ENCODE measurements around the gene ZDHHC11B. TPM values are rescaled to one million over a fixed set of nuclear protein-coding genes. Genes with fewer than 3 reads are reported as not detected.

Gene ZDHHC11B
- total and polyA plus RNA-seq, 12 donors: 4.7 to 46.6 (median 10.3) TPM

GRCh38 chr5:760363-761058 lies 24.0 kb downstream of the ZDHHC11B start:
- Histone ChIP-seq H3K4me3 (no peak overlapping the region), H3K36me3 (peaks cover 0 to 17% (median 0%) of the 10 kb centered on the region in 9 donors), H3K9me3 (peaks cover 0 to 4% (median 0%) of the 10 kb centered on the region in 11 donors), H3K27me3 (no peaks in the 10 kb centered on the region), H3K4me1 (peaks cover 23 to 55% (median 38%) of the 10 kb centered on the region in 9 donors), H3K27ac (peak overlapping the region in 3 of 10 donors; percentile 83 to 89 (median 88))
- TF ChIP-seq CTCF (IDR thresholded peaks at IDR 0.05): no peak
- 95 to 97% methylated on average over 24 of the region's 24 CpGs for WGBS, 2 donors
- DNase-seq (no peak), ATAC-seq (no peak)
- intact Hi-C loops (cut with DNase I): no loop called here

- intact Hi-C loops (cut with DNase I): loop anchor here in 8 of 10 donors (2.0 to 10.0 kb wide), 6 partner anchors 67 to 132 kb away; partner anchors contain the start of genes BRD9 (in 1 of the 8), TPPP (in 1 of the 8) and TRIP13 (in 1 of the 8)
- no peaks in the 10 kb centered on the region for H3K27me3 ChIP-seq
- H3K4me1 ChIP-seq: peaks cover 23 to 55% (median 38%) of the 10 kb centered on the region in 9 donors
- no peak for DNase-seq
- peaks cover 0 to 14% (median 0%) of the 10 kb centered on the region in 9 donors for H3K36me3 ChIP-seq
- H3K4me3 ChIP-seq: no peak overlapping the region
- TF ChIP-seq CTCF (IDR thresholded peaks at IDR 0.05): no peak
- 93 to 94% methylated on average over 22 of the region's 22 CpGs for WGBS, 2 donors
- H3K9me3 ChIP-seq: no peaks in the 10 kb centered on the region
- peak overlapping the region in 9 of 10 donors; percentile 73 to 89 (median 83) for H3K27ac ChIP-seq
- no peak for ATAC-seq
These were observed 24.7 kb downstream of the ZDHHC11B start for GRCh38 chr5:759781-760362.

- intact Hi-C loops (cut with DNase I): loop anchor here in 8 of 10 donors (2.0 to 10.0 kb wide), 6 partner anchors 66 to 133 kb away; partner anchors contain the start of genes BRD9 (in 1 of the 8), TPPP (in 1 of the 8) and TRIP13 (in 1 of the 8)
- Histone ChIP-seq H3K4me1 (peaks cover 23 to 55% (median 38%) of the 10 kb centered on the region in 9 donors), H3K36me3 (peaks cover 0 to 10% (median 0%) of the 10 kb centered on the region in 9 donors), H3K4me3 (peak overlapping the region in 7 of 10 donors; percentile 3 to 35 (median 25)), H3K27me3 (no peaks in the 10 kb centered on the region), H3K27ac (peak overlapping the region in 9 of 10 donors; percentile 73 to 89 (median 83)), H3K9me3 (no peaks in the 10 kb centered on the region)
- DNase-seq (peak; percentile 77 to 89), ATAC-seq (peak; percentile 70 to 89 (median 78))
- 21 to 30% methylated on average over 33 of the region's 33 CpGs for WGBS, 2 donors
- TF ChIP-seq CTCF (IDR thresholded peaks at IDR 0.05): peak in 1 of 9 donors; percentile 19
These were observed 25.3 kb downstream of the ZDHHC11B start for GRCh38 chr5:759111-759751.

GRCh38 chr5:758698-759053 lies 25.9 kb downstream of the ZDHHC11B start:
- intact Hi-C loops (cut with DNase I): loop anchor here in 8 of 10 donors (2.0 to 10.0 kb wide), 6 partner anchors 66 to 134 kb away; partner anchors contain the start of genes BRD9 (in 1 of the 8), TPPP (in 1 of the 8) and TRIP13 (in 1 of the 8)
- 59 to 73% methylated on average over 15 of the region's 15 CpGs for WGBS, 2 donors
- no peaks in the 10 kb centered on the region for H3K9me3 ChIP-seq
- DNase-seq (no peak), ATAC-seq (peak in 5 of 8 donors; percentile 0 to 5 (median 3))
- H3K27me3 ChIP-seq: no peaks in the 10 kb centered on the region
- peaks cover 0 to 5% (median 0%) of the 10 kb centered on the region in 9 donors for H3K36me3 ChIP-seq
- H3K27ac ChIP-seq: peak overlapping the region in 9 of 10 donors; percentile 73 to 89 (median 83)
- no peak for TF ChIP-seq CTCF (IDR thresholded peaks at IDR 0.05)
- H3K4me3 ChIP-seq: peak overlapping the region in 8 of 10 donors; percentile 3 to 35 (median 24)
- peaks cover 23 to 55% (median 38%) of the 10 kb centered on the region in 9 donors for H3K4me1 ChIP-seq

Data from heart right ventricle (tissue), 16 donors.